HG03521 (cell line): ENCODE data around the gene NLRP4.

Experiments
- ATAC-seq: cut with Tn5 transposase; IDR thresholded peaks from one replicate; pipeline ENCODE4 v1.9.1; 2021; ENCODE audit warnings: mild to moderate bottlenecking, moderate library complexity; ENCODE audit not compliant: unreplicated experiment

The NLRP4 gene

DNA sequence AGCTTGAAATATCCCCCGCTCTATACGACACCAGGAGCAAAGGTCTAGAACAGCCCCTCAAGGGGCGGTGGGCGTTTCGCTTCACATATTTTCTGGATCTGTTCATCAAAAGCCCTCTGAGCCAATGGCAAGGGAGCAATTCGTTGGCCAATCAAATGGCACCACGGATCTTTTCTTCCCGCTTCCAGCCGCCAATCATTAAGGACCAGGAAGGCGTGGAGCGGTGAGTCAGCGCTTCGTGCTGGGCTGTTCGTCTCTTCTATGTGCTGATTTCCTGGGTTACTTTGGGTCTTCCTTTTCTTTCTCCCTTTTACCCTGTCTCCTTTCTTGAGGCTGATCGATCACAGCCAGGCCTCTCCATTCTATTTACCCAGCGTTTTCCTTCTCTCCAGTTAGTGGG lies at the start of gene NLRP4:
TSS of gene NLRP4 (plus strand) at position 201 of the 400 bp plus-strand sequence. CDS start 15,541 bp downstream, outside the sequence.
- ATAC-seq = no peak

GRCh38 chr19:55795021-55795420 lies 41.3 kb upstream of the NLRP4 start:
- ATAC-seq = no peak

DNA sequence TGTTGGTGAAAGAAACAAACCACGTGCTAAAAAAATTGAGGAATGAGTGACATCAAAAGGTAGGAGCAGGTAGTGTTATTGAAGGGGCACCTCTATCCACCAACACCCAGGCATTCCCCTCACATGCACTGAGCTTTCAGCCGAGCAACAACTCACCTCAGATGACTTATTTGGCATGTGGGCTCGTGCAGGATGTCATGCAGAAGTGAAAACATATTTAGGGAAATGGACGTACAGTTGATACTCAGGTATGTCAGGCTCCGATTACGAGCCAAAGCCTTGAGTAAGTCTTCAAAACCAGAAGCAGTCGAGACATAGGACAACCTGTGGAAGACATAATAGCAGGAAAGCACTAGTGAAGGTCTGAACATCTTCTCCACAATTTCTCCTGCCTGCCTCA lies 34.9 kb upstream of the NLRP4 start:
- no peak for ATAC-seq

- ATAC-seq = no peak
Measured at GRCh38 chr19:55802281-55802680, 34.1 kb upstream of the NLRP4 start.

- no peak for ATAC-seq
Measured at GRCh38 chr19:55809381-55810058, 26.8 kb upstream of the NLRP4 start.

DNA sequence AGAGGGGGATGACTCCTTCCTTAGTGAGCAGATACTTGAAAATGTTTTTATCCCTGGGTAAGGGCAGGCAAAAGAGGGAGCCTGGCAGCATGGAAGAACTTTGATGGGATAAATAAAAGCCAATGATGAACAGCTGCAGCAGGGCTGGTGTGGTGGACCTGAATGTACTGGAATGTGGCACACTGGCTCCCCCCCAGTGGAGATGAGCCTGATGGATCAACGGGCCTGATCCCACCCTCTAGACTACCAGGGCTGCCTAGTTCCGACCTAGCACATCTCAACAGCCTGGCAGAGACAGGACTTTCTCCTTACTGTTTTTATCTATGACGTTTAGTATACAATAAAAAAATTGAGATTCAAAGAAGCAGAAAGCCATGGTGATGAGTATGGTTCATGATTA lies 25.0 kb upstream of the NLRP4 start:
- no peak for ATAC-seq

- no peak for ATAC-seq
Measured at GRCh38 chr19:55812449-55812848, 23.9 kb upstream of the NLRP4 start.

GRCh38 chr19:55813906-55814305 lies 22.4 kb upstream of the NLRP4 start:
- ATAC-seq = no peak

- no peak for ATAC-seq
Measured at GRCh38 chr19:55820037-55820436, 16.3 kb upstream of the NLRP4 start.

GRCh38 chr19:55830656-55831055 lies 5.7 kb upstream of the NLRP4 start:
- ATAC-seq = no peak

DNA sequence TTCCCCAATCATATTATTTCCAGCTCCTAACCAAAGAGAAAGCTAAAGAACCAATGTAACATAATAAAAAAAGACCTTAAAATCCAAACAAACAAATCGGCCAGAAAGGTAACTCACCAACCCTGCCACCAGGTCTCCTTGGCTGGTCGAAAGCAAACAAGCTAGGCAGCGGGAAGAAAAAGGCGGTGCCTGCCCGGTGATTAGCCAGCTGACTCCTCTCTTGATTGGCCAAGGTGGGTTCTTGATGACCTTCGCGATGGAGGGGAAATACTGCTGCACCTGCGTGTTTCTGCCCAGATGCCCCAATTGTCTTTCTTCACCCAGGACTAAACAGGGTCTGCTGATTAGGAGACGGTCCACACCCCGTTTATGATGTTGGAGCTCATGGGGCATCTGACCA lies 4.5 kb upstream of the NLRP4 start, which contains the start of gene NLRP11:
TSS of gene NLRP11 (minus strand) at position 154 of the 400 bp plus-strand sequence. CDS start 13,825 bp downstream, outside the sequence.
- no peak for ATAC-seq

- ATAC-seq = no peak
Measured at GRCh38 chr19:55832676-55833075, 3.7 kb upstream of the NLRP4 start.

- ATAC-seq = no peak
Measured at GRCh38 chr19:55838251-55838650, 1.9 kb downstream of the NLRP4 start.

GRCh38 chr19:55838906-55839305 lies 2.6 kb downstream of the NLRP4 start:
- ATAC-seq = no peak

GRCh38 chr19:55855160-55855559 lies 18.8 kb downstream of the NLRP4 start:
- no peak for ATAC-seq

- no peak for ATAC-seq
Measured at GRCh38 chr19:55857149-55857548, 20.8 kb downstream of the NLRP4 start.

GRCh38 chr19:55857974-55858373 lies 21.6 kb downstream of the NLRP4 start:
- no peak for ATAC-seq

GRCh38 chr19:55858401-55858800 lies 22.1 kb downstream of the NLRP4 start:
- ATAC-seq = no peak

DNA sequence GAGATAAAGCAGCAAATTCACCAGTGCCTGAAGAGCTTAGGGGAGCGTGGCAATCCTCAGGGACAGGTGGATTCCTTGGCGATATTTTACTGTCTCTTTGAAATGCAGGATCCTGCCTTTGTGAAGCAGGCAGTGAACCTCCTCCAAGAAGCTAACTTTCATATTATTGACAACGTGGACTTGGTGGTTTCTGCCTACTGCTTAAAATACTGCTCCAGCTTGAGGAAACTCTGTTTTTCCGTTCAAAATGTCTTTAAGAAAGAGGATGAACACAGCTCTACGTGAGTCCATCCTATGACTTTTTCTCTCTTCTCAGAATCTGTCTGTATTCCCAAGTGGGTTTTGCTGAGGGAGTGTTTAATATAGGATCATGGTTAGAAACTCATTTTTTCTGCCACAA lies 22.6 kb downstream of the NLRP4 start:
- ATAC-seq = no peak

DNA sequence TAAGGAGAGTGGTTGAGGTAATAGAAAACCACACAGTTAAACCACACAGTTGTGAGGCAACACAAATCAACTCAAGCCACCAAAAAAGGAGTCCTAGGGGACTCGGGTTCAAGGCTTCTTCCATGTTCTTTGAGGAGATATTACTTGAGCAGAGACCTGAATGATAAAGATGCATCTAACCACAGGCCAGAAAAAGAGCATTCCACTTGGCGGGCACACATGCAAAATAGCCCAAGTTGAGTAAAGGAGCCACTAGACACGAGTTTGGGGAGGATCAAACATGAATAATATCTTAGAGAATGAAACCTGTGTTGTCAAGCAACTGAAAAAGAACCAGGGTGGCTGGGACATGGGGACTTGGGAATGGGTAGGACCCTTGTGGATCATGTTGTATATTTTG lies 30.2 kb downstream of the NLRP4 start:
- ATAC-seq = no peak

DNA sequence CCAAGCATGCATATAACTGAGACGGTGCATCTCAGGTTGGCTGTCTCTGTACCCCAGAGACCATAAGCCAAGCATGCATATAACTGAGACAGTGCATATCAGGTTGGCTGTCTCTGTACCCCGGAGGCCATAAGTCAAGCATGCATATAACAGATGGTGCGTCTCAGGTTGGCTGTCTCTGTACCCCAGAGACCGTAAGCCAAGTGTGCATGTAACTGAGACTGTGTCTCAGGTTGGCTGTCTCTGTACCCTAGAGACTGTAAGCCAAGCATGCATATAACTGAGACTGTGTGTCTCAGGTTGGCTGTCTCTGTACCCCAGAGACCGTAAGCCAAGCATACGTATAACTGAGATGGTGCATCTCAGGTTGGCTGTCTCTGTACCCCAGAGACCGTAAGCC lies 30.8 kb downstream of the NLRP4 start:
- ATAC-seq = no peak

- no peak for ATAC-seq
Measured at GRCh38 chr19:55870736-55871135, 34.4 kb downstream of the NLRP4 start.

DNA sequence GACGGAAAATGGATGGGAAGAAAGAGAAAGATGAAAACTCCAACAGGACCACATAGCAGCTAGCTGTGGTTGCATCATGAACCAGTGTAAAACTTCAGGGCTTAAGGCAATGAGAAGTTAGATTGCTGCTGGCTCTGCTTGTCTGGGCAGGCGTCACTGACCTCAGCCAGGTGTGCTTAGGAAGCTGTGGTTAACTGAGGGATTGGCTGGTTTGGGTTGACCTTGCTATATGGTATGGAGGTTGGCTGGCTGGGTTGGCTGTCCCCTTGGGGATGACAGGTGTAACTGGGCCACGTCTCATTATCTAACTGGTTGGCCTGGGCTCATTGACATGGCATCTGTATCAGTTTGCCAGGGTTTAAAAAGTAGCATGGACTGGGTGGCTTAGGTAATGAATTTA lies 40.9 kb downstream of the NLRP4 start:
- no peak for ATAC-seq
